Stimulated activated CD4-positive, alpha-beta T cell treated with anti-CD3 and anti-CD28 coated beads, Interleukin-1b, Interleukin-23, amount 100 ng/mL, for 4 hours (primary cell): Measurements from ENCODE around the gene CD248.
A peak's percentile ranks its signal among the peaks of the same experiment; 100 is the strongest.

Source experiments
- DNase-seq, 2 donors: peaks; one replicate each; pipeline ENCODE4 v3.0.0-alpha.2; 2020; ENCODE audit warnings: low read depth in 2 of 2

CD248 gene

DNA sequence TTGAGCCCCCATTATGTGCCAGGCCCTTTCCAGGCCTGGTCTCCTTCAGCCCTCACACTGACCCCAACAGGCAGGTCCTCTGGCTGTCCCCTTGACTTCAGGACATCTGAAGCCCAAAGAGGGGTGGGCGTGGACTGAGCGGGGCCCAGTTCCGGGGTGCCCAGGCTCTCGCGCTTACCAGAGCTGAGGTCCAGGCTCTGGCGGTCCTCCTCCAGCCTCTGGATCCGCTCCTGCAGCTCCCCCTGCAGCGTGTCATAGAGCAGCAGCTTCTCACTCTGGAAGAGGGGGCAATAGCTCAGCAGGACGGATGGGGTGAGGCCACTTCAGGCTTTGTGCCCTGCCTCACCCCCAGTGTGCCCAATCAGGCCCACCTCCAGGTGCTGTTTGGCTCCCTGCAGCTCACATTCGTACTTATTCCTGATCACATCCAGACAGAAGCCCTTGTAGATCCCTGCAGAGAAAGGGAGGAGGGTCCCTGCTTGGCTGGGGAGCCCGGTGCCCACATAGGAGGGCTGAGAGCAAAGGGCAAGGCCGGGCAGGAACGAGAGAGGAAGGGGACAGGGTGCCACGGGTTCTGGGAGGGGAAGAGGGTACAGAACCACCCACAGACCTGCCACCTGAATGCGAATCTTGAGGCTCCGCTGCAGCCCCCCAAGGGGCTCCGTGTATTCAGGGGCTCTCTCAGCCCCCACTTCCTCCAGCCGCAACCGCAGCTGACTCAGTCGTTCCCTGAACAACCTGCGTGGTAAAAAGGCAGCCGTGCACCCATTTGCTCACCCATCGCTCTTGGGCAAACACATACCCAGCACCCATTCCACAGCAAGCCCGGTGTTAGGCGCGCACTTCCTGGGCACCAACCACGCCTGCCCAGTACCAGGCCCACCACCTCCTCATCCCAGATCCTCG is 24.0 kb upstream of the CD248 start:
- DNase-seq = no peak

DNA sequence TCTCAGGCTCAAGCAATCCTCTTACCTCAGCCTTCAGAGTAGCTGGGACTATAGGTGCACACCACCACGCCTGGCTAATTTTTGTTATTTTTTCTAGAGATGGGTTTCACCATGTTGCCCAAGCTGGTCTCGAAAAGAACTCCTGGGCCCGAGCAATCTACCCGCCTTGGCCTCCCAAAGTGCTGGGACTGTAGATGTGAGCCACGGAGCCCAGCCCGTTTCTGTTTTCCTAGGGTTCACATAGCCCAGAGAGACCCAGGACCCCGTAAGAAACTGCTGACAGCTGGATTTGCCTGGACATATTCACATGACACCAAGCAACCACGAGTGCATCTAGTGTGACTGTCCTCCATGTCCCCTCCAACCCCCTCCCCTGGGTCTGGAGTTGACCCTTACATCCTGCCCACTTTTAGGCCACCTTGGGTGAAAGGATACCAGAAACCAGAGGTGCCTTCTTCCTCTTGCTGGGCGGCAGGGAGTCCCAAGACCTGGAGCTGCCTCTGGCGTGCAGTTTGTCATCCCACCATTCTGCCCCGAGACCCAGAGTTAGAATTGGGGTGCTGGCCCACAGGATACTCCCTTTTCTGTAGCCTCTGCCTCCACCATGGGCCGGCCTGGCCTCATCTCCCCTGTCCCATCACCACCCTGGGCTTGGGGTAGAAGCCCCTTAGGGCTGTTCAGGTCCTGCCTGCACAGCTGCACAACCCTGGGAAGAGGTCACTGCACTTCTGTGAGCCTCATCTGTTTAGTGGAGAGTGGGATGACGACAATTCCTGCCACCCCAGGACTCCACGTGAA is 23.0 kb upstream of the CD248 start:
- DNase-seq = no peak

DNA sequence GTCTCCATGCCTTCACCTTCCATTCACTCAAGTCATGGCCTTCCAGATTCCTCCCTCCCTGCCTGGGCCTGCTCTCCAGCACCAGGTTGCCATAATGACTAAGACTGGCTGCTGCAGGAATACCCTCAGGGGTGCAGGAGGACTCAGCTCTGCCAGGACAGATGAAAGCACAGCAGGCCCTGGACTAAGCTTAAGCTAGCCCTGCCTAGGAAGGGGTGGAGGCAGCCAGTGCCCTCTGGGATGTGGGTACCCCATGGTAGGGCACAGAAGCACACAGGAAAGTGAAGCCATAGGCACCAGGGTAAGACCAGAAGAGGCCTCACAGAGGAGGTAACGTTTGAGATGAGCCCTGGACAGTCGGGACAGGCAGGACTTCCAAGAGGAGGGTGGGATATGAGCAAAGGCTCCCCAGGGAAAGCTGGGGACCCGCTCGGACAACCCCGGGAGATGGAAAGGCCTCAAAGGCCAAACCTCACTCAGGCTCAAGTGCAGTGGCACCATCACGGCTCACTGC is 22.4 kb upstream of the CD248 start:
- DNase-seq = no peak

DNA sequence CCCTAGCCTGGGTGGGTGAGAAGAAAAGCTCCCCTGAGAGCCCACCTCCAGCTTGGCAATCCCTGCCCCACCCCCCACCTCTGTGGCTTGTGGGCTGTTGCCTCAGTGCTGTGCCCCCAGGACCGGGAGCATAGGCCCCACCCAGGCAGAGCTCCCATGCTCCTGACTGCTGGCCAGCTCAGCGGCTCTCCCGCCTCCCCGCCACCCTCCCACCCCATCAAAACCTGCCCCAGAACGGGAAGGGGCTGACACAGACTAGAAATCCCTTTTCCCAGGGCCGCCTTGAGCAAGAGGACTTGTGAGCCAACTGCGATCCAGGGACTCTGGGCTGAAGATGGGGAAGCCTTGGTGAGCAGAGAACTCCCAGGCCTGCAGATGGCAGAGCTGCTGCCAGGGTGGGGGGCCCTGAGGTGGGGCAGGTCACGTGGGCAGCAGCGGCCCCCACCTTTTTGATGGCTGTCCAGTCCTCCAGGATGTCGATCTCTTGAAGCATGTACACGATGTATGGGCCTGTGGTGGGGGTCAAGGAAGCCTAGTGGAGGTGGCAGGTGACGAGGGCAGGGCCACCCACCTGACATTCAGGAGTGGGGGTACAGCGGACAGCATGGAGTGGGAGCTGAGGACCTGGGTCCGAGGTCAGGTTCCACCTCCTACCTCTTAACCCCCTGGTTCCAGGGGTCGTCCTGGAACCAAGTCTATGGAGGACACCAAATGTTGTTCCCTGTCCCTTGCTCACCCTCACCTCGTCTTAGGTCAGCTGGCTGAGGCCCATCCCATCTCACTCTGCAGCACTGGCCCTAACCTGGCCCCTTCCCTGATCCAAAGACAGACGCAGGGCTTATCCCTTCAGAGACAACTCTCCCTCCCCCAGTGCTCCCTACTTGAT is 21.7 kb upstream of the CD248 start:
- no peak for DNase-seq

DNA sequence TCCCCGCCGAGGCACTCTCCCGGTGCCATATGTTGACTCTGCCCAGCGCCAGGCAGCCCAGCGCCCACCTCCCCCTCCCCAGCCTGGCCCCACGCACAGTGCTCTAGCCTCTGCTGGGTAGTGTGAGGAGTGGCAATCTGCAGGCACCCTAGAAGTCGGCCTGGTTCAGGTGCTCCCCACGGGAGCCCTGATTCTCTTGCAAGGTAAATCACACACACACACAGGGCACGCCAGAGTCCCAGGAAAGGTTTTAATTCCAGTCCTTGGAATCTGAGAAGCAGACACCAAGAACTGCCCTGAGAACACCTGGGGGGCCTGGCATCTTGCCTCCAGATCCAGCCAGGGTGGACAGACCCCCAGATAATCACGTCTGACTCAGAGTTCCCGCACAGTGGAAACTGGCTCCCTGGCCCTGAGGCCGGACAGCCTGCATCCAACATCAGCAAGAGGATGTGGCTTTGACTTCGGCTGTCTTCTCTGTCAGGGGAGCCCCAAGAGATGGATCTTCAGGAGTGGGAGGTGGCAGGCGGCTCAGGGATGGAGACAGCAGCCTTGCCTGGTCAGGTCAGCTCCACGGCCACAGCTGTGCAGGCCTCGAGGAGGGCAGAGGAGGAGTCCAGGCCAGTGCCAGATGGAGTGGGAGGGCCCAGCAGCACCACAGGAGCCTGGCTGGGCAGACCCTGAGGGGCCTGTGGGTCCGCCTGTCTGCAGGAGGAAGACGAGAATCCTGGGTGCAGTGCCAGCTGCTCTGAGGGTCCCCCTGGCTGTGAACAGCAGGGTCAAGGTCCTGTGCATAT is 20.5 kb upstream of the CD248 start:
- DNase-seq = no peak

DNA sequence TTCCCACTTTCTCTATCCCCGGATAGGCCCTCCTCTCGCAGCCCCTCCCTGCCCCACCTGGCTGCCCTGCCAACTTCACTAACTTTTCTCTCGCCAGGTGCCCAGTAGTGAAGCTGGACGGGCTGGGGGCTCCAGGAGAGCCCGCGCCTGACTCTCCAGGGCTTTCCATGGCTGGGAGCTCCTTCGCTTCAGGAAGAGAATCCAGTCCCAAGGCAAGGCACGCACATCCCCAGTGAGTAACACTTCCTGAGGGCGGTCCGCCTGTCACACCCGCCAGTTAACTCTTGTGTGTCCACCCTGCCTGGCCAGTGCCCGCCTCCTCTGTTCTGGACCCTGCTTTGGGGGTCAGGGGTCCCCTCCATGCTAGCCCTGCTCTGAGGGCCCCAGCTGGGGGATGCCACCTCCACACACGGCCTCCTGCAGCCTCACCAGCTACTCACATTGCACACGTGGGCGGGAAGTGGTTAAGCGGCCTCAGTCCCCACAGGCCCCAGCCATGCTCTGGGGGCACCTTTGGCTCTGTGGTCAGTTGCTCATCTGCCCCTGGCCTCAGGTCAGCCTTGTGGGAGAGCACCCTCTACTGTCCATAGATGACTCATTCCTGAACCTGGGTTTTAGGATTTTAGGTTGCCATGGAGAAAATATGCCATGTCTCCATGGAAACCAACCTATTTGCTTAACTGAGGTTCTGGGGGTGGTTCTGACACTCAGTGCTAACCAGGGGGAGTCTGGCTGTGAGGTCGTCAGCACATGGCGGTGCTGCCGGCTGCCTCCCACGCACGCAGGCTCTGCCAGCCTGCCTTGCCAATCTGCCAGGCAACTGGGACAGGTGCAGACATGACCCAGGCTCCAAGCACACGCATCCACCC is 19.6 kb upstream of the CD248 start, which contains the start of gene RIN1:
RIN1 (minus strand) TSS at position 201 of the 869 bp plus-strand sequence; CDS start at position 169, 32 bp downstream.
- DNase-seq = peak in 1 of 2 donors; percentile 18

DNA sequence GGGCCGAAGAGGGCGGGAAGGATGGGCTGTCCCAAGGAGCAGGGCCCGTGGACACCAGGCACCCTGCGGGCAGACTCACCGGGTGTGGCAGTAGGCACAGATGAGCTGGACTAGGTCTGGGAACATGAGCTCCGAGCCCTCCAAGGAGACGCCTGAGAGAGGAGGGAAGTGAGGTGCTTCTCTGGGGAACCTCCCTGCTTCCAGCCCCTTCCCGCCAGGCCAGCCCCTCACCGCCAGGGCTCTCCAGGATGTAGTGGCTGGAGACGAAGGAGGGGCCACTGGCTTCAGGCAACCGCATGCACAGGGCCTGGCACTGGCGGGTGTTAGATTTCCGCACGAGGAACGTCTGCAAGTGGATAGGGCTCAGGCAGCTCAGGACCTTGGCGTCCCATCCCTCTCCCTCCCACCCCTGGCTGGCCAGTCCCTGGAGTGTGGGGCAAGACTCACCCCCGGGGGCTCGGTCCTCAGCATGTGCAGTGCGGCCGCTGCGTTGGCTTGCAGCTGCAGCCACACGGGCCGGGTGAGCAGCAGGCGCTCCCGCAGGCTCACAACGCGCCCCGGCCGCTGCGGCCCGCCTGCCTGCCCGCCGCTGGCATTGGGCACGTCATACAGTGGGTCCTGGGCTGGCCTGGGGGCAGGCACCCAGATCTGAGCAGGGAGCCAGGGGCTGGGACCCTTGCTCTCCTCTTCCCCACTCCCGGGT is 18.8 kb upstream of the CD248 start:
- no peak for DNase-seq

DNA sequence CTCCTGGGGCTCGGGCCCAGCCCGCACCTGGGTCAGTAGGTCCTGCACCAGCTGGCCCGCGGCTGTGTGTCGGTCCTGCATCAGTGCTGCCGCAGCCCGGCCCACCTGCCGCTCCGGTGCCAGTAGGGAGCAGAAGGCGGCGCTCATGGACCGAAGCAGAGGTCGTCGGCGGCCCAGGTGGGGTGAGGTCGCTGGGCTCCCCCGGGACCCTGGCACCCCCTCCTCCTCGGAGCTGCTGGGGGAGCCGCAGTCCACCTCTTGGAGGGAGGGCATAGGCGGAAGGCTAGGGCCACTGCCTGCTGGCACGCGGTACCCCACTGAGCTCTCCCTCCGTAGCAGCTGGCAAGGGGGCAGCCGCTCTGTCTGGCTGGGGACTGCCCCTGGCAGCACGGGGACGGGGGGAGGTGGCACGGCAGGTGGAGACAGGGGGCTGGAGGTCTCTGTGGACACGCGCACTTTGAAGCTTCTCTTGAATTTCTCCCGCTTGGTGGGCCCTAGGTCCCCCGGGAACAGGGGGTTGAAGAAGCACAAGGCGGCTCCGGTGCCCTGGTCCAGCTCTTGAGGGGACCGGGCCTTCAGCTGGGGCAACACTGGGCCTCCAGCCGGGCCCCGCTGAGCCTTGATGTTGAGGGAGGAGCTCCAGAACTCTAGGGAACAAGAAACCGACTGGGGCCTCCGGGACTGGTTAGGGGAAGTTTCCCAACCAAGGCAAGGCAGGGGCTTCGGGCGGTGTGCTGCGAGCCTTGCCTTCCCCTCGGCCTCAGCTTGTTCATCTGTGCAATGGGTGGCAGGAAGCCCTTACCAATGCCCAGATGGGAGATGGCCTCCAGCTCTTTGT is 18.0 kb upstream of the CD248 start:
- no peak for DNase-seq

DNA sequence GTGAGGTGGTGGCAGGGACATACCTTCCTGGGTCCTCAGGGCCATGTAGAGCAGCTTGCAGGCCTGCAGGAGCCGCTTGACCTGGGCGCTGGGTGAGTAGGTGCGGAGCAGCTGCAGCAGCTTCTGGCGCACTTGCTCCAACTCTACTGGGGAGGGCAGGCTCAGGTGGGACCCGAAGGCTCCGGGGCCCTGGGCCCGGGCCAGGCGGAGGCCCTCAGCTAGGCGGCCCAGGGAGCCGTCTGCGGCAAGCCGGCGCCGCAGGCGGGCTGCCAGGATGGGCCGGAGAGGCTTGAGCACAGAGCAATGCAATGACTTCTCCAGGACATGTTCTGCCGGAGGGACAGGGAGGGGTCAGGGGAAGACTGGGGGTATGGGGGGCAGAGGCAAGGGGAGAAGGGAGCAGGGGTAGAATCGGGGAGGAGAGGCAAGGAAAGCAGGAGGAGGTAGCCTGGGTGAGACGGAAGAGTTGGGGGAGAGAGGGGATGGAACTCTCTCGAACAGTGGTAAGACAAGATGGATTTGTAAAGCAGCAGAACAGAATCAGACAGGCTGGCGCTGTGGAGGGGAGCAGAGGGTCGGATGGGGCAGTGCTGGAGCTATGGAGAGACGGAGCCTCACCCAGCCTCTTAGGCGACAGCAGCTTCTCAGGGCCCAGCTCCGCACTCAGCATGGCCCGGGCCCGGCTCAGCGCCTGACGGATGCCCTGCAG is 17.2 kb upstream of the CD248 start:
- DNase-seq = no peak

DNA sequence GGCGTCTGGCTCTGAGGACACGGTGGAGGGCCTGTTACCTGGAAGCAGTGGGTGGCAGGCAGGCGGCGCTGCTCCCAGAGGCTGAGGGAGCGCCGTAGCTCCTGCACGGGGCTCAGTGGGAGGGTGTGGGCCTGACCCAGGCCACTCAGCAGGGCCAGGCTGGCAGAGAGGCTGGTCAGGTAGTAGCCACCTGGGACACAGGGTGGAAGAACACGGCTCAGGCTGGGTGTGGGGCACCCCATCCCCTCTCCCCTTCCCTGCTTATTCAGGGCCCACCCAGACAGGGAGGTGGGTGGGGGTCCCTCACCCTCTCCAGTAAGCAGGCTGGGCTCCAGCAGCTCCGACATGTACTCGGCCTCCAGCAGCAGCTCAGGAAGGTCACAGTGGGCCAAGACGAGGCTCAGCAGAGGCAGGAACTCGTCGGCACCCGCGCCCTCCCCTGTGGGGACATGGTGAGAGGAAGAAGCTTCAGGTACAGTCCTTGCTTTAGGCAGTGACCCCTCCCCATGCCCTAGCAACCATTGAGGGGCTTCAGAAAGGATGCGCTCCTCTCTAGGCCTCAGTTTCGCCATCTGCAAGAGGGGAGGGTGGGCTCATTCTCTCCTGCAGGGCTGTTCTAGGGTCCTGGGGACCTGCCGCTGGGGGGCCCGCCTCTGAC is 16.5 kb upstream of the CD248 start:
- DNase-seq = no peak

DNA sequence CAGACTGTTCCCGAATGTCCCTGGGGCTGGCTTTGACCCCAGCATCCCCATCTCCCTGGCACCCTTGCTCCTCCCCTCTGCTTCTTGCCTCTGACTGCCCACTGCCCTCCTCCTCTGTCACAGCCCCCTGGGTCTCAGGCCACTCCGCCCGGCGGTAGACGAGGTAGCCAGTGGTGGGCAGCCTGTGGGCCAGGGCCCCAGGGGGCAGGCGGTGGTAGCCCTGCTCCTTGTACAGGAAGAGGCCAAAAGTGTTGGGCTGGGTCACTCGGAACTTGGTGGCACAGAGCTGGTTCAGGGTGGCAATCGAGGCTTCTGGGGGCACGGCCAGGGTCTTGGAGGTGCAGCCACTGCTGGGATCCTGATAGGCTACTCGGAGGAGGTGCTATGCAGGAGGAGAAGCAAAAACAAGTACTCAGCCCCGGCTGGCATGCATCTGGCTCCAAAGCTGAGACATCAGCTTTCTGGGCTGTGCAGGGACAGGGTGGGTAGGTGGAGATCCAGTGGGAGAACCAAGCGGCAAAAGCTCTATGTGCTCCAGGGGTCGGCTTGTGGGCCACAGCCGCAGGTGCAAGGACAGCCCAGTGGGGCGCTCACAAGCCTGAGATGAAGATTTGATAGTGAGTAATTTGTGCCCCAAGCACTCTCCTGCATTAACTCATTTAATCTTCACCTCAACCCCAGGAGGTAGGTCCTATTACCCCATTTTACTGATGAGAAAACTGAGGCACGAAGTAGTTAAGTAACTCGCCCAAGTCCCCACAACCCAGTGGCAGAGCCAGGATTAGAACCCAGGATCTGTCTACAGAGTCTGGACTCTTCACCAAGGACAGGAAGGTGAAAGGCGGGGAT is 15.8 kb upstream of the CD248 start:
- DNase-seq = no peak

DNA sequence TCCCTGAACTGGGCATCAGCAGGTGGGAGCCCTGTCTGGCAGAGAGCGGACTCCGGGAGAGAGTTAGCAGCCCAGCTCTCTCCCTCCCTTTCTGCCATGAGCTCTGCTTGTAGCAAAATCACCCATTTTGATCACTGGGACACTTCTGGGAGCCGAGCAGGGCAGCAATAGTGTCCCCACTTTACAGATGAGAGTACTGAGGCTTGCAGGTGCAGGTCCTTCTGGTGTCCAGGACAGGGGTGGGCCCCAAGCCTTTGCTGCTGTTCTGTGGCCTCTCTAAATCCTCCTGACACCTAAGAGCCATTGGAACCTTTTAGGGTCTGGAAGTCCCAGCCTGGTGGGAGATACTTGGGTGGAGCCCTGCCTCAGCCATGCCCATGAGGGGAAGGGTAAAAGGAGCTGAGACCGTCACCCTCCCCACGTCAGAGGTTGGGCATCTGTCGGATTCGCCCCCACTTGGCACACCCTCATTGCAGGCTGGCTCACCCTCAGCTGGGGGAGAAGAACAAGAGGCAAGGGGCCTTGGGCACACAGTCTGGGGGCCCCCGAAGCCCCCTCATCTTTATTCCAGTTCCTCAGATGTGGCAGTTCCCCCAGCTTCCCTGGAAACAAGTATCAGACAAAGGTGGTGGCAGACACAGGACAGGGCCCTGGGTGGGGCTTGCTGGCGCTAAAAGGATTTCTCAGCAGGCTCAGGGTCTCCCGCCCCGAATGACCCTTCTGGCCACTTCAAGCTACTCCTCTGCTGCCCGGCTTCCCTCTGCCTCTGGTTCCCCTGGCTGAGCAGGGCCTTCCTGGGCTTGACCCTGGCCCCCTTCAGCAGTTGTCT is 14.9 kb upstream of the CD248 start:
- no peak for DNase-seq

DNA sequence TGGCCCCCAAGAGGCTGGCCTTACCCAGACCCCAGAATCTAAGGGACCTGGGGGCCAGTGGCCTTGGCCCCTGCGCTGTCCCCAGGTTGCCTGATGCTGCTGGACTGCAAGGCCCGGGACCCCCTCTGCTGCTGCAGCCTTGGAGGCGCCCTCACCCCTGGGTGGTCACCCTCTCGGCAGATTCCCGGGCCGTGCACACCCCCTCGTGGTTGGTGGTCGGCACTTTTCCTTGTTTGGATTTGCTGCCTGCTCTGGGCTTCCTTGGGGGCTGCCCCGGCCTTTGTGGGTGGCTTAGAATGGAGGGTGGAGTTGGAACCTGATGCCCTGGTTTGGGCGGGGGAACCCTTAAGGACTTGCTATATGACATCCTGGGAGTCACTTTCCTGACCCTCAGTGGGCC is 14.1 kb upstream of the CD248 start:
- DNase-seq = no peak

DNA sequence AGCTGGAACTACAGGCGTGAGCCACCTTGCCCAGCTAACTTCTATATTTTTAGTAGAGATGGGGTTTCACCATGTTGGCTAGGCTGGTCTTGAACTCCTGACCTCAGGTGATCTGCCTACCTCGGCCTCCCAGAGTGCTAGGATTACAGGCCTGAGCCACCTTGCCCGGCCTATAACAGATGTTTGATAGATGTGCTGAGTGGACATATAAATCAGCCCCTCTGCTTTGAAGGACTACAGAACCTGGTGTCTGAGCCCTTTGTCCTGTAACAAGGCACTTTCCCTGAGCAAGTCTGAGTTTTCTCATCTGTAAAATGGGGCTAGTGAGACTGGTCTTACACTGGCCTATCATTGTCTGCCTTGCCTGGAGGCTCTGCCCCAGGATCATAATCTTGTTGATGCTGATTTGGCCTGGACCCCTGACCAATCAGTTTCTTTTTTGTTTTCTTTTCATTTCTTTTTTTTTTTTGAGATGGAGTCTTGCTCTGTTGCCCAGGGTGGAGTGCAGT is 12.4 kb upstream of the CD248 start:
- no peak for DNase-seq
